AG09319 (cell line): ENCODE measurements around the gene RBM28.
A peak's percentile ranks its signal among the peaks of the same experiment; 100 is the strongest.
"Not testable (repeated sequence)": the region's sequence is repeated elsewhere in the genome, so short reads cannot be mapped to it uniquely, and the experiment has no call there.

Source experiments
- DNase-seq: peaks from one replicate; pipeline ENCODE4 v3.0.0-alpha.2; 2010; ENCODE audit warnings: low read depth; ENCODE audit errors: extremely low read depth
- TF ChIP-seq, protein P1 (sequence below): IDR thresholded peaks from 2 replicates; pipeline ENCODE4 v1.5.1; 2011; ENCODE audit warnings: low read depth, mild to moderate bottlenecking, inconsistent platforms, low read length, moderate library complexity

Gene RBM28

DNA sequence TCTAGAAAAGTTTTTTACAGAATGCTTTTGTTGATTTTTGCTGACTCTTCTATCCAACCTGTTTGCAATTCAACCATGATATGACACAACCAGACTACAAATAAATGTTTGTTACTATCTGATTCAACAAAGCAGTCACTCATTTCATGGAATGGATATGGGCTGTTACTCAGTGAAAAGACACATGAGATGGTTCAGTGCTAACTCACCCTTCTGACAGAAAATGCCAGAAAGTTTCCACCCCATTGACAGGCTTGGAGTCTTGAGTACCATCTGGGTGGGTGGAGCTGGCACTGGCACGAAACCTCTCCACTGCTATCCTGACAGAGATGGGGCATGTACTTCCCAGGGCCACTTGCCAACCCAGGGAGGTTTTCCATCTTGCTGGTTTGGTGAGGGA lies 39.5 kb downstream of the RBM28 start:
- DNase-seq = peak; percentile 7

DNA sequence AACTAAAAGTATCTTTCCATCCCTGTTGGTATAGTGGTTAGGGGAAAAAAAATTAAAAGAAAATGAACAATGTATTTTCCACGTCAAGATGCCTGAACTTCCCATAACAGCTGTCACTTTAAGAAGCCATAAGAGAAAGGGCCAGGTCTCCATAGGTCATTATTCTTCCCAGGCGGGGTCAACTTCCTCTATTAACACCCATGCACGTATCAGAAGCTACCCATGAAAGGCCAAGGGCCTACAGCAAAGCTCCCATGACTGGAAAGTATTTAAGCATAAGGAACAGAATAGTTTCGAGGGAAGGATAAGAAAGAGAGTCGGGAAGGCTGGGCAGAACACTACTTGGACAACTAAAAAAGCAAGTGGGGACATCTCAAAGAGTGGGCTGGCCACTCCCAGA lies 40.1 kb downstream of the RBM28 start:
- DNase-seq = no peak
- TF ChIP-seq, protein P1, sequence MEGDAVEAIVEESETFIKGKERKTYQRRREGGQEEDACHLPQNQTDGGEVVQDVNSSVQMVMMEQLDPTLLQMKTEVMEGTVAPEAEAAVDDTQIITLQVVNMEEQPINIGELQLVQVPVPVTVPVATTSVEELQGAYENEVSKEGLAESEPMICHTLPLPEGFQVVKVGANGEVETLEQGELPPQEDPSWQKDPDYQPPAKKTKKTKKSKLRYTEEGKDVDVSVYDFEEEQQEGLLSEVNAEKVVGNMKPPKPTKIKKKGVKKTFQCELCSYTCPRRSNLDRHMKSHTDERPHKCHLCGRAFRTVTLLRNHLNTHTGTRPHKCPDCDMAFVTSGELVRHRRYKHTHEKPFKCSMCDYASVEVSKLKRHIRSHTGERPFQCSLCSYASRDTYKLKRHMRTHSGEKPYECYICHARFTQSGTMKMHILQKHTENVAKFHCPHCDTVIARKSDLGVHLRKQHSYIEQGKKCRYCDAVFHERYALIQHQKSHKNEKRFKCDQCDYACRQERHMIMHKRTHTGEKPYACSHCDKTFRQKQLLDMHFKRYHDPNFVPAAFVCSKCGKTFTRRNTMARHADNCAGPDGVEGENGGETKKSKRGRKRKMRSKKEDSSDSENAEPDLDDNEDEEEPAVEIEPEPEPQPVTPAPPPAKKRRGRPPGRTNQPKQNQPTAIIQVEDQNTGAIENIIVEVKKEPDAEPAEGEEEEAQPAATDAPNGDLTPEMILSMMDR = no peak

More for the DNA sequence above, 39.5 kb downstream of the RBM28 start:
- TF ChIP-seq, protein P1 = no peak

DNA sequence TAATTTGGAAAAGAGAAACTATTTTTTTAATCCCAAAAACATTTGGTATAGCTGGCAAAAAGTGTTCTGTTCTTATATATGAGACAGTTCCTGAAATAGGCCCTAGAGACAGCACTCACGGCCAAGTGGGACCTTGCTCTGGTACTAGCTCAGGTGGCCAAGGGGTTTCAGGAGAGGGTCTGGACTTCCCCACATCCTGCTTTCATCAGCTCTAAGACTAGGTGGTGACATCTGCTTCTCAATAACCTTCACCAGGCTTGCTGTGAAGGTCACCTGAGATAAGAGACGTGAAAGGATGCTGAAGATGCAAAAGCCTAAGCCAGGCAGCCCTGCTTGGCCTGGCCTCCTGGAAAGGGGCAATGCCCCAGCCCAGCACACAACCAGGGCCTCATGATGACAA lies 40.6 kb downstream of the RBM28 start:
- TF ChIP-seq, protein P1 = no peak
- no peak for DNase-seq

DNA sequence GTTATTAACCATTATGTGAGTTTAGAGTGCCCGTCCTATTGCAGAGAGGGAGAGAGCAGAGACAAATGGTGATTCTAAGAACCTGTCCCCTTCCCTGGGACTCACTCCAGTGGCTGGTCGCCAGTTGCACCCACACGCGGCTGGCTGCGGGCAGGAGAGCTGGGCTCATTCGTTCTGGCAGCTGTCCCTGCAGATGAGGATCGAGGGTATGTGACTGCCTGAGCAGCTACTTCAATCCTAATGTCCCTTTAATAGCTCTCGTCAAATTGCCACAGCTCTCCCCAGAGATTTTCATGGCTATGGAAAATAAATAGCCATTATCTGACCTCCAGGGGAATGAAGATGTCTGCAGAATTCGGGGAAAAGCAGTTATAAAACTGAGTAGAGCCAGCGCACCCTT lies 41.6 kb downstream of the RBM28 start:
- TF ChIP-seq, protein P1 = no peak
- DNase-seq = no peak

DNA sequence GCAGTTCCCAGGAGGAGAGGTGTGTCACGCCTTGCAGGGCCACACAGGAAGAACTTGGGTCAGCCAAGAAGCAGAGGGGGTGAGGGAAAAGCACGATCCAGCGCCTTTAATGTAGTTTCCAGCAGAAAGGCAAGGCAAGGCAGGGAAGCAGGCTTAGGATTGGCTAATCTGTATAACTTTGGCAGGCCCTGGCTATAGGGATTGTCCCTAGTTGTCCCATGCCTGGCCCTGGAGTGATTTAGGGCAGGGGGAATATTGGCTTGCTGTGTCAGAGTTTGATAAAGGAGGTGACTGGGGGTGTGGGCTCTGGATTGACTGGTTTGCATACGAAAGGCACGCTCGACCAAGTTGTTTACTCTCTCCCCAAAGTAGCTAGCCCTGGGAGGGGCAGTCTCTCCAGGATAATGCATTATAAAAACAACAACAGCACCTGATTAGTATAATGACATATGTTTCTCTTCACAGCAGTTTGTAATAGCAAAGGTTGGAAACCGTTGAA lies 44.5 kb downstream of the RBM28 start:
- TF ChIP-seq, protein P1 = no peak

DNA sequence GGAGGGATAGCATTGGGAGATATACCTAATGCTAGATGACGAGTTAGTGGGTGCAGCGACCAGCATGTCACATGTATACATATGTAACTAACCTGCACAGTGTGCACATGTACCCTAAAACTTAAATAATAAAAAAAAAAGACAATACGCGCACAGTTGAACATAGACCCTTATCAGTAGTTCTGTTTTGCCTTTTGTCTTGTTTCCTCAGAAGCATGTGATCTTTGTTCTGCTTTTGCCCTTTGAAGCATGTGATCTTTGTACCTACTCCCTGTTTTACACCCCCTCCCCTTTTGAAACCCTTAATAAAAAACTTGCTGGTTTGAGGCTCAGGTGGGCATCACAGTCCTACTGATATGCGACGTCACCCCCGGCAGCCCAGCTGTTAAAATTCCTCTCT lies 45.7 kb downstream of the RBM28 start:
- DNase-seq = not testable (repeated sequence)

More for the DNA sequence above, 44.5 kb downstream of the RBM28 start:
- DNase-seq = no peak

DNA sequence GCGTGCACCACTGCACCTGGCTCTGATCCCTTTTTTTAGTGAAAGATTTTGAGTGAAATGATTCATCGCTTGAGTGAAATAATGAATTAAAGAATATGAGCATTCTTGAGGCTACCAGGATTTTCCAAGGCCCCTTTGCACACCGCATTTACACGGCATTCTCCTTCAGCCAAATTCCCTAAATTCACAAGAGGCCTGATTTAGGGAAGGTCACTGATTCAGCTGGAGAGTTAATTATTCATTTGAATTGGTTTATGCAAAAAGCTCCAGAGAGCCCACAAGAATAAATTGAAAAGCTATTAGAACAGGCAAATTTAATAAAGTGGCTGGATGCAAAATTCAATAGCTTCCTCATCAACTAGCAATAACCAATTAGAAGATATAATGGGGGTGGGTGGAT lies 56.2 kb downstream of the RBM28 start:
- TF ChIP-seq, protein P1 = no peak
- DNase-seq = no peak

DNA sequence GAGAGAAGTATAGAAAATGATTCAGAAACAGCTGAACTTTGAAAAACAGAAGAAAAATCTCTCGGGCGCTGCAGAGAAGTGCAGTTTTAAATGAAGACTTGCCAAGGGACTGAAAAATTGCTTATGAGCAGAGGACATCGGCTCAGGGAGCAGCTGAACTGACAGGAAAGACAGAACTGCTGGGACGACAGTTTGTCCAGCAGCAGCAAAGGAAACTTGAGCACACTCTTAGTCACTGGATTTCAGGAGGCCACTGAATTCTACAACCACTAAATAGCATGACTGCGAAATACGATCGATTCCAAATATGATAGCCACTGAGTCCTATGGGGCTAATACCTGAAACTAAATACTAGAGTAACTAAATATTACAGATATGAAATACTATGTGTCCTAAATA lies 59.6 kb downstream of the RBM28 start:
- TF ChIP-seq, protein P1 = no peak
- no peak for DNase-seq
